OCI-LY1 (cell line): Measurements from ENCODE around the gene ARL11.

Experiments
- CTCF ChIP-seq: fragments of 200-600 bp; sonication (generic), shearing (Covaris generic); IDR thresholded peaks from 2 replicates; pipeline ENCODE4 v1.5.1; 2017; ENCODE audit warnings: mild to moderate bottlenecking, antibody characterized with exemption, low read length, moderate library complexity, mixed read lengths
- EZH2 ChIP-seq: fragments of 200-600 bp; sonication (generic), shearing (Covaris generic); IDR thresholded peaks from 2 replicates; pipeline ENCODE4 v1.8.0; 2017; ENCODE audit warnings: borderline replicate concordance, mixed run types, mild to moderate bottlenecking, antibody characterized with exemption, low read length, moderate library complexity, mixed read lengths

GRCh38 chr13:49638030-49638743 lies 9.9 kb downstream of the ARL11 start:
- no peak for TF ChIP-seq CTCF
- no peak for TF ChIP-seq EZH2
